NT2/D1 (cell line): ENCODE data around the gene NTF3.

ENCODE experiments used
- SUZ12 ChIP-seq: IDR thresholded peaks from 2 replicates; pipeline ENCODE4 v1.6.1; 2011; ENCODE audit not compliant: insufficient read length, insufficient read depth; ENCODE audit errors: extremely low read depth
- YY1 ChIP-seq: IDR thresholded peaks from 2 replicates; pipeline ENCODE4 v1.6.1; 2011; ENCODE audit not compliant: insufficient read length, insufficient read depth
- ZNF274 ChIP-seq: IDR thresholded peaks from 2 replicates; pipeline ENCODE4 v1.6.1; 2011; ENCODE audit warnings: mild to moderate bottlenecking, low read depth, low read length

- TF ChIP-seq YY1: no peak
- TF ChIP-seq SUZ12: no peak
- TF ChIP-seq ZNF274: no peak
Observed at GRCh38 chr12:5455045-5455444, 23.1 kb downstream of the NTF3 start.
